ENCODE data around the gene AK5. TPM values are rescaled to one million over a fixed set of nuclear protein-coding genes. Genes with fewer than 3 reads are reported as not detected.

Gene AK5
- total RNA-seq, 1 experiment from 2014 or later, result 3.0 TPM

GRCh38 chr1:77300566-77300965 lies 18.7 kb downstream of the AK5 start:
- intact Hi-C loops (cut with micrococcal nuclease; ENCODE audit: unreplicated experiment), result no loop called here
- ATAC-seq (no peak), DNase-seq (ENCODE audit: low read depth, low spot score) (no peak)
- Histone ChIP-seq H3K36me3 (ENCODE audit: control insufficient read depth, insufficient read depth, low read length) (no peaks in the 10 kb centered on the region), H3K27ac (ENCODE audit: low read length) (no peak overlapping the region), H3K4me1 (ENCODE audit: control insufficient read depth, insufficient read depth, low read length) (no peaks in the 10 kb centered on the region), H3K9me3 (ENCODE audit: control insufficient read depth, insufficient read depth, low read depth, low read length) (no peaks in the 10 kb centered on the region), H3K27me3 (ENCODE audit: control insufficient read depth, insufficient read depth, low read length) (no peaks in the 10 kb centered on the region), H3K4me3 (ENCODE audit: low read depth in 2 of 2, low read length in 2 of 2) (no peak overlapping the region)
- no TSS peak for BruUV-seq (replicated peaks)
- ChIA-PET CTCF (no interaction called here), POLR2A (no interaction called here)
- no peak for TF ChIP-seq SIN3A (IDR thresholded peaks at IDR 0.05; ENCODE audit: borderline replicate concordance, insufficient read depth, low read depth, low read length)
- no peak for TF ChIP-seq CTCF (IDR thresholded peaks at IDR 0.05)
- no peak for TF ChIP-seq POLR2AphosphoS5 (IDR thresholded peaks at IDR 0.05; ENCODE audit: low read depth, low read length)
- TF ChIP-seq REST (IDR thresholded peaks at IDR 0.05; ENCODE audit: insufficient read depth in 1 of 2, low read depth in 2 of 2, low read length in 1 of 2), result no peak
- no peak for TF ChIP-seq TCF7L2 (IDR thresholded peaks at IDR 0.05; ENCODE audit: low read depth, low read length)
- in situ Hi-C loops (cut with HindIII; ENCODE audit: low pct_unique_long_range_greater_than_20kb, low sequenced_read_pairs), result no loop called here

GRCh38 chr1:77303387-77303786 lies 21.6 kb downstream of the AK5 start:
- Histone ChIP-seq H3K4me1 (ENCODE audit: control insufficient read depth, insufficient read depth, low read length) (no peaks in the 10 kb centered on the region), H3K4me3 (ENCODE audit: low read depth in 2 of 2, low read length in 2 of 2) (no peak overlapping the region), H3K27ac (ENCODE audit: low read length) (no peak overlapping the region), H3K9me3 (ENCODE audit: control insufficient read depth, insufficient read depth, low read depth, low read length) (no peaks in the 10 kb centered on the region), H3K36me3 (ENCODE audit: control insufficient read depth, insufficient read depth, low read length) (no peaks in the 10 kb centered on the region), H3K27me3 (ENCODE audit: control insufficient read depth, insufficient read depth, low read length) (no peaks in the 10 kb centered on the region)
- TF ChIP-seq SIN3A (IDR thresholded peaks at IDR 0.05; ENCODE audit: borderline replicate concordance, insufficient read depth, low read depth, low read length) (no peak), CTCF (IDR thresholded peaks at IDR 0.05) (no peak), POLR2AphosphoS5 (IDR thresholded peaks at IDR 0.05; ENCODE audit: low read depth, low read length) (no peak), TCF7L2 (IDR thresholded peaks at IDR 0.05; ENCODE audit: low read depth, low read length) (no peak), REST (IDR thresholded peaks at IDR 0.05; ENCODE audit: insufficient read depth in 1 of 2, low read depth in 2 of 2, low read length in 1 of 2) (no peak)
- DNase-seq (ENCODE audit: low read depth, low spot score) (no peak), ATAC-seq (no peak)
- BruUV-seq (replicated peaks), result no TSS peak
- intact Hi-C loops (cut with micrococcal nuclease; ENCODE audit: unreplicated experiment) (no loop called here), in situ Hi-C loops (cut with HindIII; ENCODE audit: low pct_unique_long_range_greater_than_20kb, low sequenced_read_pairs) (no loop called here)
- CTCF ChIA-PET, result no interaction called here
- POLR2A ChIA-PET, result no interaction called here
